Measurements from ENCODE around the gene OR10K1.

Gene OR10K1

GRCh38 chr1:158516966-158517365 is 55.3 kb downstream of the OR10K1 start:
- DNase-seq (ENCODE audit: insufficient read length, low spot score) (no peak), FAIRE-seq (no peak)
